Loucy (cell line): ENCODE data around the gene SDR42E2.

ENCODE experiments used
- H2AFZ ChIP-seq: fragments of 200-600 bp; sonication (generic); 2 replicates; pipeline ENCODE4 v1.6.0; 2016; ENCODE audit warnings: antibody characterized with exemption, mild to moderate bottlenecking, low read length, moderate library complexity
- H3F3A ChIP-seq: fragments of 200-600 bp; 2 replicates; pipeline ENCODE4 v1.6.0; 2016; ENCODE audit warnings: antibody characterized with exemption, low read depth, mild to moderate bottlenecking
- H3K27me3 ChIP-seq: fragments of 200-600 bp; sonication (generic); 2 replicates; pipeline ENCODE4 v1.6.1; 2014; ENCODE audit warnings: low read length, mild to moderate bottlenecking; ENCODE audit not compliant: insufficient read depth, poor library complexity, severe bottlenecking
- H3K36me3 ChIP-seq: fragments of 200-600 bp; sonication (generic); 2 replicates; pipeline ENCODE4 v1.6.1; 2016; ENCODE audit warnings: low read length; ENCODE audit not compliant: insufficient read depth
- H3K4me1 ChIP-seq: fragments of 200-600 bp; sonication (generic); 2 replicates; pipeline ENCODE4 v1.5.1; 2014; ENCODE audit warnings: low read length, mild to moderate bottlenecking; ENCODE audit not compliant: insufficient read depth, poor library complexity, severe bottlenecking
- H3K4me2 ChIP-seq: fragments of 200-600 bp; sonication (generic); 2 replicates; pipeline ENCODE4 v1.6.0; 2014; ENCODE audit warnings: antibody characterized with exemption, low read length, low read depth, mild to moderate bottlenecking; ENCODE audit not compliant: poor library complexity, severe bottlenecking
- H3K4me3 ChIP-seq: fragments of 200-600 bp; sonication (generic); 2 replicates; pipeline ENCODE4 v1.5.1; 2014; ENCODE audit warnings: low read length, mild to moderate bottlenecking, mixed read lengths; ENCODE audit not compliant: poor library complexity, severe bottlenecking
- H3K79me2 ChIP-seq: fragments of 200-600 bp; sonication (generic); 2 replicates; pipeline ENCODE4 v1.6.1; 2014; ENCODE audit warnings: low read length; ENCODE audit not compliant: insufficient read depth
- H3K9ac ChIP-seq: fragments of 200-600 bp; sonication (generic); 2 replicates; pipeline ENCODE4 v1.6.0; 2014; ENCODE audit warnings: mild to moderate bottlenecking, low read depth, low read length, moderate library complexity; ENCODE audit not compliant: poor library complexity, severe bottlenecking
- H3K9me2 ChIP-seq: fragments of 200-600 bp; sonication (generic); replicated peaks from 2 replicates; pipeline ENCODE4 v1.6.1; 2016; ENCODE audit warnings: low read depth, low read length, mixed read lengths
- H3K9me3 ChIP-seq: fragments of 200-600 bp; sonication (generic); 2 replicates; pipeline ENCODE4 v1.6.1; 2014; ENCODE audit warnings: mild to moderate bottlenecking, antibody characterized with exemption, low read length, low read depth; ENCODE audit not compliant: insufficient read depth
- H4K20me1 ChIP-seq: fragments of 200-600 bp; sonication (generic); 2 replicates; pipeline ENCODE4 v1.6.0; 2014; ENCODE audit warnings: antibody characterized with exemption, low read length, mild to moderate bottlenecking; ENCODE audit not compliant: insufficient read depth, poor library complexity, severe bottlenecking
- CTCF ChIP-seq: fragments of 200-600 bp; sonication (generic); conservative IDR thresholded peaks from 2 replicates; pipeline ENCODE4 v1.5.1; 2014; ENCODE audit warnings: mild to moderate bottlenecking, antibody characterized with exemption, low read length
- EZH2phosphoT487 ChIP-seq: fragments of 200-600 bp; IDR thresholded peaks from 2 replicates; pipeline ENCODE4 v1.6.1; 2018; ENCODE audit warnings: antibody characterized with exemption, mild to moderate bottlenecking, moderate library complexity, borderline replicate concordance

SDR42E2 gene

GRCh38 chr16:22233037-22233372 lies 70.7 kb downstream of the SDR42E2 start:
- H3K9me2 ChIP-seq = no peaks in the 10 kb centered on the region
- peaks cover 12% of the 10 kb centered on the region; the same call in 1 of the 2 replicates for H3K36me3 ChIP-seq
- no peak for TF ChIP-seq EZH2phosphoT487
- no peak for TF ChIP-seq CTCF
- H3F3A ChIP-seq = no peaks in the 10 kb centered on the region
- H3K9me3 ChIP-seq = no peaks in the 10 kb centered on the region
- no peaks in the 10 kb centered on the region for H3K27me3 ChIP-seq
- no peak overlapping the region for H3K4me3 ChIP-seq
- H3K9ac ChIP-seq = no peak overlapping the region
- H4K20me1 ChIP-seq = no peaks in the 10 kb centered on the region
- peaks cover 2% of the 10 kb centered on the region; the same call in 1 of the 2 replicates for H3K79me2 ChIP-seq
- no peaks in the 10 kb centered on the region for H3K4me1 ChIP-seq
- no peak overlapping the region for H2AFZ ChIP-seq
- H3K4me2 ChIP-seq = no peak overlapping the region

- Histone ChIP-seq H3K9me2 (no peaks in the 10 kb centered on the region), H3K9me3 (no peaks in the 10 kb centered on the region), H3K27me3 (no peaks in the 10 kb centered on the region), H3K4me3 (no peak overlapping the region), H3F3A (0 out of 2 replicates have a peak, but pooled peaks cover 5% of the 10 kb centered on the region), H2AFZ (no peak overlapping the region), H3K4me2 (no peak overlapping the region), H4K20me1 (no peaks in the 10 kb centered on the region), H3K79me2 (peaks cover 13% of the 10 kb centered on the region; the same call in 1 of the 2 replicates), H3K9ac (no peak overlapping the region), H3K36me3 (peaks cover 8% of the 10 kb centered on the region; the same call in 1 of the 2 replicates), H3K4me1 (peaks cover 24% of the 10 kb centered on the region)
- TF ChIP-seq EZH2phosphoT487 (no peak), CTCF (no peak)
These were observed 73.8 kb downstream of the SDR42E2 start for GRCh38 chr16:22235839-22236745.

GRCh38 chr16:22239131-22239805 lies 77.0 kb downstream of the SDR42E2 start:
- peaks cover 8% of the 10 kb centered on the region; the same call in 1 of the 2 replicates for H3K36me3 ChIP-seq
- peak overlapping the region; percentile 34 for H3K9ac ChIP-seq
- no peaks in the 10 kb centered on the region for H3K9me3 ChIP-seq
- no peak for TF ChIP-seq EZH2phosphoT487
- TF ChIP-seq CTCF = no peak
- 0 out of 2 replicates have a peak, but pooled peaks cover 8% of the 10 kb centered on the region for H3F3A ChIP-seq
- no peak overlapping the region for H3K4me2 ChIP-seq
- H3K9me2 ChIP-seq = no peaks in the 10 kb centered on the region
- no peaks in the 10 kb centered on the region for H3K27me3 ChIP-seq
- H3K4me3 ChIP-seq = no peak overlapping the region
- H3K4me1 ChIP-seq = peaks cover 41% of the 10 kb centered on the region
- H2AFZ ChIP-seq = no peak overlapping the region
- no peaks in the 10 kb centered on the region for H4K20me1 ChIP-seq
- H3K79me2 ChIP-seq = peaks cover 25% of the 10 kb centered on the region
